ENCODE results near the gene PGAP1.

- TF ChIP-seq ATF6 (CRISPR knock-in tag; IDR thresholded peaks at IDR 0.05) (no peak), MAX (CRISPR knock-in tag; IDR thresholded peaks at IDR 0.05) (no peak)
Measured at GRCh38 chr2:196887431-196887830, 39.1 kb downstream of the PGAP1 start.

Measured in WTC11 (cell line).